GM10248 (cell line): ENCODE measurements around the gene ADRA2B.
"Not testable (repeated sequence)": the region's sequence is repeated elsewhere in the genome, so short reads cannot be mapped to it uniquely, and the experiment has no call there.

ENCODE experiments used
- CTCF ChIA-PET: fragments of 300-600 bp; sonication (Branson Sonifier 250); formaldehyde crosslinking; extraction: SDS; loops from one replicate; lab custom pipeline; 2021; ENCODE audit warnings: antibody characterized with exemption; lab: Yijun Ruan, JAX
- POLR2A ChIA-PET: fragments of 350-650 bp; sonication (Branson Sonifier 250); formaldehyde crosslinking; extraction: SDS; loops from one replicate; lab custom pipeline; 2020; ENCODE audit warnings: antibody characterized with exemption; lab: Yijun Ruan, JAX
- DNase-seq: peaks from one replicate; pipeline ENCODE4 v3.0.0; 2012; ENCODE audit errors: extremely low spot score
- TF ChIP-seq, protein P1 (sequence below): IDR thresholded peaks from 2 replicates; pipeline ENCODE4 v1.5.1; 2012; ENCODE audit warnings: mild to moderate bottlenecking, low read depth; ENCODE audit errors: extremely low read depth, missing control alignments, control extremely low read depth

Gene ADRA2B

DNA sequence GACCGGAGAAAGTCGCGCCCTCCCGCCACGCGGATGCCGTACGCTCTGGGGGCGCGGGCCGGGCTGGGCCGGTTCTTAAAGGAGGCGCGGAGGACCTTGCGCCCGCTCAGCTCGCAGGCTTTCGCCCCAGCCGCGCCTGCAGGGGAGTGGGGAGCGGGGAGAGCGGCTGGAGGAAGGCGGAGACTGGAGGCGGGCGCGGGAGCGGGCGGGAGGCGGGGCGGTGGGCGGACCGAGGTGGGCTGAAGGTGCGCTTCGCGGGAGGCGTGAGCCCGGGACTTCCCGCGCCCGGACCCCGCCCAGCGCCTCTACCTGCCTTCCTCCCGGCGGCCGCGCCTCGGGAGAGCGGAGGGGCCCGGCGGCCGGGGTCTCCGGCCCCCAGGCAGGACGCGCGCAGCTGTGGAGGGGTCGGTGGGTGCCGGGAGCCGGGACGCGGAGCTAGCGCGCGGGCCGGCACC lies at the start of gene ADRA2B:
Gene ADRA2B, minus strand, starts transcription at position 148 of the 455 bp plus-strand sequence. CDS start 422 bp downstream, outside the sequence.
- CTCF ChIA-PET: interaction anchor here (0.7 to 4.6 kb wide), 36 partner anchors 8 to 741 kb away, joined by 3 to 43 read pairs (median 4); partner anchors contain the start of genes ANKRD36C, ANKRD39, ASTL and ITPRIPL1
- DNase-seq: peak; percentile 86
- POLR2A ChIA-PET: no interaction called here
- TF ChIP-seq, protein P1, sequence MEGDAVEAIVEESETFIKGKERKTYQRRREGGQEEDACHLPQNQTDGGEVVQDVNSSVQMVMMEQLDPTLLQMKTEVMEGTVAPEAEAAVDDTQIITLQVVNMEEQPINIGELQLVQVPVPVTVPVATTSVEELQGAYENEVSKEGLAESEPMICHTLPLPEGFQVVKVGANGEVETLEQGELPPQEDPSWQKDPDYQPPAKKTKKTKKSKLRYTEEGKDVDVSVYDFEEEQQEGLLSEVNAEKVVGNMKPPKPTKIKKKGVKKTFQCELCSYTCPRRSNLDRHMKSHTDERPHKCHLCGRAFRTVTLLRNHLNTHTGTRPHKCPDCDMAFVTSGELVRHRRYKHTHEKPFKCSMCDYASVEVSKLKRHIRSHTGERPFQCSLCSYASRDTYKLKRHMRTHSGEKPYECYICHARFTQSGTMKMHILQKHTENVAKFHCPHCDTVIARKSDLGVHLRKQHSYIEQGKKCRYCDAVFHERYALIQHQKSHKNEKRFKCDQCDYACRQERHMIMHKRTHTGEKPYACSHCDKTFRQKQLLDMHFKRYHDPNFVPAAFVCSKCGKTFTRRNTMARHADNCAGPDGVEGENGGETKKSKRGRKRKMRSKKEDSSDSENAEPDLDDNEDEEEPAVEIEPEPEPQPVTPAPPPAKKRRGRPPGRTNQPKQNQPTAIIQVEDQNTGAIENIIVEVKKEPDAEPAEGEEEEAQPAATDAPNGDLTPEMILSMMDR: no peak

DNA sequence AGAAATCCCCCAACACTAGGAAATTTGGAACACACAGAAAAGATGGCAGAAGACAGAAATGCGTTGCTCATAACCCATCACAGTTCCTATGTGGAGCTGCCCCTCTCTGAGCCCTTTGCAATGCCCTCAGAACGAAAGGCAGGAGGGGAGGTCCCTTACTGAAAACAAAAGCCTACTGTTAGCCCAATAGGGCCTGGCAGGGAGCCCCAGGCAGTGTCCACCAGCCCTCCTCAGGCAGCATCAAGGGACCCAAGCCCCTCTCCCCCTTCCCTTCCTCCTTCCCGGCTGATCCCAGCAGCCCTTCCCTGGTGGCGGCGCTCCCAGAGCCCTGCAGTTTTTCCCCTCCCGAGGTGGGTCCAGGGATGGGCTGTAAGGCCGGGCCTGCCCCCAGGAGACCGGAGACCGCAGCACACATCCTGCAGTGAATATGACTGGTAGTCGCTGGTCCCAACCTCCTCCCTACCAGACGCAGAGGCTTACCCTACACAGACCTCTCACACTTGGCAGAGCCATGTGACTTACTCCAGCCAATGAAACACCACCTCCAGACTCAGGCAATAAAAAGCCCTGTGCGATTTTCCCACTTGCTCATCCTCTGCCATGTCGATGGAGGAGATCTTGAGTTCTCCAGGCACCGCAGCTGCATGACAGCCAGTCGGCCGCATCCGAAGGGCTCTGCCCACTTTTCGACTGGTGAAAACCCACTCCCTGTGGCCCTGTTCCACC lies 48.3 kb upstream of the ADRA2B start:
- POLR2A ChIA-PET: interaction anchor here (0.9 to 3.7 kb wide), 4 partner anchors 10 to 44 kb away, joined by 4 to 43 read pairs (median 6); partner anchors contain the start of genes ASTL, DUSP2 and STARD7
- CTCF ChIA-PET: interaction anchor here (1.0 to 24.9 kb wide), 4 partner anchors 10 to 36 kb away, joined by 3 to 658 read pairs (median 26); partner anchors contain the start of genes ASTL and DUSP2
- TF ChIP-seq, protein P1: no peak
- DNase-seq: peak; percentile 87

DNA sequence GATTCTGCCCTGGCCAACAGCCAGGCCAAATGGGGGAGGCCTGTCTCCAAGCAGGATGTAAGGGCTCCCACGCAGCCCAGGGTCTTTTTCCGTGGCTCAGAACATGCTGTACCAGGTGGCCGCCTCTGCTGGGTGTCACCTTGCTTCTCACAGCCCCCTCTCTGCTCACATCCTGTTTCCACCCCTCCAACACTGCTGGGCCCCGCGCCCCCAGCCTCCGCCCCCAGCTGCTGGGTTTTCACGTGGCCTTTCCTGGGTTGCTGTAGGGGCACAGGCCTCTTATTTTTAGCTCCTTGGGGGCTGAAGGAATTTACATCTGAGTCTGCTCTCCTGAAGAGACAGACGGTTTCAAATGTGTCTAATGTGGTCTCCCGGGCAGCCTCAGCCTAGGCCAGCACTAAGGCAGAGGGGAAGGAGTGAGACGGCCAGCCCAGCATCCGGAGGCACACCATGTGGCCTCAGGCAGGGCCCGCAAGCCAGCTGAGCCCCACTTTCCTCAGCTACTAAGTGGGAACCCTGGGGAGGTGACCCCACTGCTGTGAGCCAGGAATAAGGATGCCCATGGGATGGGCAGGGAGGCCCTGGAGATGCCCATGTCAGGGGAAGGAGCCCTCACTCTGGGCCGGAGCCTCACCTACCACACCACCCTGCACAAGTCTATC lies 47.5 kb upstream of the ADRA2B start:
- CTCF ChIA-PET: interaction anchor here (1.0 to 24.9 kb wide), 6 partner anchors 10 to 363 kb away, joined by 3 to 658 read pairs (median 4); partner anchors contain the start of genes ASTL and DUSP2
- DNase-seq: peak; percentile 80
- TF ChIP-seq, protein P1: no peak
- POLR2A ChIA-PET: interaction anchor here (0.9 to 3.7 kb wide), 4 partner anchors 11 to 44 kb away, joined by 4 to 43 read pairs (median 6); partner anchors contain the start of genes ASTL, DUSP2 and STARD7

DNA sequence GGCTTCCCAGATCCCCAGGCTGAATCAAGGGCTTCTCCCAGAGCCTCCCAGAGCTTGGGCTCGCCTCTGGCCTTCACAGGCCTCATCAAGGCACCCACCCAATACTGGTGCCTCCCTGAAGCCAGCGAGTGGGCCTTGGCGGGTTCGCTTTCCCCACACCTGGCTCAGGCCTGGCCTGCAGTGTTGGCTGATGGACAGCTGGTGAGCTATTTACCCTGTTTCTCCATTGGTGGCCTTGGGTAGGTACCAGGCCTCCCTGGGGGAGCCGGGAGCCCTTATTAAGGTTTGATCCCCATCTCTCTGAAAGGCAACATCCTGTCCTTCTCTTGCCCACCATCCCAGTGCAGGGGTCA lies 47.0 kb upstream of the ADRA2B start:
- no peak for DNase-seq
- ChIA-PET CTCF (interaction anchor here (1.0 to 24.9 kb wide), 7 partner anchors 11 to 364 kb away, joined by 3 to 658 read pairs (median 4); partner anchors contain the start of genes ASTL and DUSP2), POLR2A (interaction anchor here (0.9 to 3.7 kb wide), 4 partner anchors 11 to 45 kb away, joined by 4 to 43 read pairs (median 6); partner anchors contain the start of genes ASTL, DUSP2 and STARD7)
- TF ChIP-seq, protein P1: no peak

DNA sequence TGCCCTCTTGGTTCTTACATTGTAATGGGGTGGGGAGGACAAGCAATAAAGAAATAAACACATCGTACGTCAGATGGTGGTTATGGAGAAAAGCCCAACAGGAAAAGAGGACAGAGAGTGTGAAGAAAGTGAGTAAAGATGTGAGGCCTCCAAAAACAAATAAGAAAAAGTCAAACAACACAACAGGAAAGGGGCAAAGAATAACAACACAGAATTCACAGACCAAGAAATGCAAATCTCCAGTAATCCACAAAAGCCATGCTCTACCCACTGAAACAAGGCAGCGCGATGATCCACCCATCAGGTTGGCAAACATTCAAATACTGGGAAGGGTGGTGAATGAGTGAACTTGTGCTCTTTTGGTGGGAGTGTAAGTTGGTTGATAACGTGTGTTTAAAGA lies 45.5 kb upstream of the ADRA2B start:
- ChIA-PET POLR2A (interaction anchor here (3.7 kb wide), 1 partner anchor 18 kb away, joined by 43 read pairs; the partner anchor contains the start of gene DUSP2), CTCF (interaction anchor here (1.3 to 24.9 kb wide), 3 partner anchors 12 to 347 kb away, joined by 3 to 658 read pairs (median 49); partner anchors contain the start of genes ASTL and DUSP2)
- TF ChIP-seq, protein P1: no peak
- no peak for DNase-seq

DNA sequence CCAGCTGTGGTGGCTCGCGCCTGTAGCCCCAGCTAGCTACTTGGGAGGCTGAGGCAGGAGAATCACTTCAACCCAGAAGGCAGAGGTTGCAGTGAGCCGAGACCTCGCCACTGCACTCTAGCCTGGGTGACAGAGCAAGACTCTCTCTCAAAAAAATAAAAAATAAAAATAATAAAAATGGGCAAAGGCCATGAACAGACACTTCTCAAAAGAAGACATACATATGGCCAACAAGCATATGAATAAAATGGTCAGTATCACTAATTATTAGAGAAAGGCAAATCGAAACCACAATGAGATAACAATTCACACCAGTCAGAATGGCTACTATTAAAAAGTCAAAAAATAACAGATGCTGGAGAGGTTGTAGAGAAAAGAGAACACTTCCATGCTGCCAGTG lies 44.0 kb upstream of the ADRA2B start:
- ChIA-PET POLR2A (interaction anchor here (0.8 to 4.5 kb wide), 2 partner anchors 14 kb away, joined by 3 to 37 read pairs; partner anchors contain the start of gene DUSP2), CTCF (interaction anchor here (0.7 to 24.9 kb wide), 3 partner anchors 14 to 16 kb away, joined by 4 to 658 read pairs (median 56); partner anchors contain the start of genes ASTL and DUSP2)
- DNase-seq: not testable (repeated sequence)
